HG03342 (cell line): ENCODE data around the gene SCYL1.

Source experiments
- ATAC-seq: cut with Tn5 transposase; IDR thresholded peaks from one replicate; pipeline ENCODE4 v1.9.1; 2021; ENCODE audit warnings: mild to moderate bottlenecking, moderate library complexity; ENCODE audit not compliant: unreplicated experiment

Gene SCYL1

GRCh38 chr11:65578667-65579066 is 53.8 kb downstream of the SCYL1 start:
- ATAC-seq = no peak

- no peak for ATAC-seq
Observed at GRCh38 chr11:65579291-65579690, 54.4 kb downstream of the SCYL1 start.

GRCh38 chr11:65580031-65580692 is 55.3 kb downstream of the SCYL1 start:
- no peak for ATAC-seq

GRCh38 chr11:65580756-65581155 is 55.9 kb downstream of the SCYL1 start:
- no peak for ATAC-seq

GRCh38 chr11:65581928-65582327 is 57.0 kb downstream of the SCYL1 start:
- no peak for ATAC-seq

GRCh38 chr11:65583589-65583988 is 58.7 kb downstream of the SCYL1 start:
- ATAC-seq = no peak

- ATAC-seq = no peak
Observed at GRCh38 chr11:65584106-65584505, 59.2 kb downstream of the SCYL1 start.

GRCh38 chr11:65584723-65585171 is 59.9 kb downstream of the SCYL1 start:
- ATAC-seq = no peak

GRCh38 chr11:65585396-65586246 is 60.7 kb downstream of the SCYL1 start:
- no peak for ATAC-seq

GRCh38 chr11:65586247-65586630 is 61.4 kb downstream of the SCYL1 start:
- ATAC-seq = no peak

GRCh38 chr11:65586676-65587075 is 61.8 kb downstream of the SCYL1 start:
- ATAC-seq = no peak
